Body of pancreas (tissue), 4 donors: ENCODE results near the gene KRT76.

ENCODE experiments used
- CTCF ChIP-seq, 7 experiments: fragments of 450-650 bp in 4 of 7; fragments of 200-600 bp in 3 of 7; sonication (generic) in 3 of 7; IDR thresholded peaks; one replicate each; pipeline ENCODE4 v1.5.1; 2016 to 2019; ENCODE audit warnings: antibody characterized with exemption in 7 of 7
- POLR2A ChIP-seq, 3 donors: fragments of 450-650 bp; IDR thresholded peaks; one replicate each; pipeline ENCODE4 v1.6.1; 2016; ENCODE audit warnings: antibody characterized with exemption in 3 of 3, mild to moderate bottlenecking in 2 of 3

- TF ChIP-seq CTCF (IDR thresholded peaks at IDR 0.05) (no peak), POLR2A (IDR thresholded peaks at IDR 0.05) (no peak)
Observed at GRCh38 chr12:52801773-52802172, 24.6 kb upstream of the KRT76 start.
